Cardiac septum (tissue), 1 donor: Measurements from ENCODE around the gene NTNG2. TPM values are rescaled to one million over a fixed set of nuclear protein-coding genes. Genes with fewer than 3 reads are reported as not detected.
"Not testable (repeated sequence)": the region's sequence is repeated elsewhere in the genome, so short reads cannot be mapped to it uniquely, and the experiment has no call there.

ENCODE experiments used
- DNase-seq: peaks from one replicate; pipeline ENCODE4 v3.0.0-alpha.2; 2020; ENCODE audit warnings: low spot score
- intact Hi-C: fragments of 100-400 bp; cut with DNase I; formaldehyde crosslinking; loops from one replicate; pipeline ENCODE4 v1.14.0; 2022
- long read RNA-seq: library from polyadenylated mRNA; unstranded; transcript quantifications from one replicate; pipeline ENCODE4 v2.0.0, GENCODE V29; 2021
- total RNA-seq: library from RNA; stranded (reverse); fragmentation: NEBNext Ultra II Directional; extraction: Animal tissue kit (Norgen Biotek cat#: 25700); gene quantifications from one replicate; pipeline ENCODE4 v1.2.1, GENCODE V29; 2021
- donor health status: DM: no; HTN: no; CAD: no.

The NTNG2 gene
- total RNA-seq, result 7.7 TPM
- long read RNA-seq, full-length matches to known transcripts, result 9 of 15 reads
- long read RNA-seq, partial matches to known transcripts, result 5 of 15 reads
- long read RNA-seq, other reads (novel, unspliced or antisense), result 1 of 15 reads

- DNase-seq, result no peak
- intact Hi-C loops, result no loop called here
These were observed at the start of gene NTNG2 for GRCh38 chr9:132161743-132162184. Gene NTNG2 (plus strand): TSS chr9:132162058. CDS start chr9:132166832, 4,774 bp downstream.

- DNase-seq, result no peak
- intact Hi-C loops, result loop anchor here (10.0 kb wide), 1 partner anchor 339 kb away; no protein-coding TSS in a partner anchor
These were observed 47.7 kb upstream of the NTNG2 start for GRCh38 chr9:132114102-132114707.

GRCh38 chr9:132116583-132116982 is 45.3 kb upstream of the NTNG2 start:
- intact Hi-C loops, result loop anchor here (10.0 kb wide), 1 partner anchor 342 kb away; no protein-coding TSS in a partner anchor
- DNase-seq, result no peak

- no peak for DNase-seq
- intact Hi-C loops, result loop anchor here (10.0 kb wide), 1 partner anchor 343 kb away; no protein-coding TSS in a partner anchor
These were observed 44.2 kb upstream of the NTNG2 start for GRCh38 chr9:132117694-132118093.

- DNase-seq, result no peak
- intact Hi-C loops, result no loop called here
These were observed 40.8 kb upstream of the NTNG2 start for GRCh38 chr9:132121021-132121420.

- intact Hi-C loops, result no loop called here
- DNase-seq, result no peak
These were observed 37.1 kb upstream of the NTNG2 start for GRCh38 chr9:132124800-132125199.

- no peak for DNase-seq
- intact Hi-C loops, result no loop called here
These were observed 36.5 kb upstream of the NTNG2 start for GRCh38 chr9:132125361-132125760.

- intact Hi-C loops, result no loop called here
- no peak for DNase-seq
These were observed 35.7 kb upstream of the NTNG2 start for GRCh38 chr9:132125944-132126679.

GRCh38 chr9:132126680-132127236 is 35.1 kb upstream of the NTNG2 start:
- no peak for DNase-seq
- intact Hi-C loops, result no loop called here

- intact Hi-C loops, result no loop called here
- DNase-seq, result no peak
These were observed 33.8 kb upstream of the NTNG2 start for GRCh38 chr9:132127888-132128534.

- intact Hi-C loops, result no loop called here
These were observed 32.3 kb upstream of the NTNG2 start for GRCh38 chr9:132129535-132129934.

GRCh38 chr9:132134085-132134484 is 27.8 kb upstream of the NTNG2 start:
- DNase-seq, intact Hi-C loops: not testable (repeated sequence)

More at GRCh38 chr9:132129535-132129934, 32.3 kb upstream of the NTNG2 start:
- no peak for DNase-seq

- no peak for DNase-seq
- intact Hi-C loops, result no loop called here
These were observed 26.4 kb upstream of the NTNG2 start for GRCh38 chr9:132135456-132135855.

GRCh38 chr9:132136151-132136780 is 25.6 kb upstream of the NTNG2 start:
- intact Hi-C loops, result no loop called here
- no peak for DNase-seq

GRCh38 chr9:132141344-132141947 is 20.4 kb upstream of the NTNG2 start:
- intact Hi-C loops, result no loop called here
- DNase-seq, result no peak

- intact Hi-C loops, result no loop called here
- DNase-seq, result no peak
These were observed 19.8 kb upstream of the NTNG2 start for GRCh38 chr9:132141948-132142594.

GRCh38 chr9:132142924-132143323 is 18.9 kb upstream of the NTNG2 start:
- intact Hi-C loops, result no loop called here
- DNase-seq, result no peak

GRCh38 chr9:132143359-132143758 is 18.5 kb upstream of the NTNG2 start:
- intact Hi-C loops, result no loop called here
- DNase-seq, result no peak
